Activated CD4-positive, alpha-beta T cell treated with anti-CD3 and anti-CD28 coated beads for 1 hour (primary cell): Measurements from ENCODE around the gene PTEN.
A peak's percentile ranks its signal among the peaks of the same experiment; 100 is the strongest.
"Not testable (repeated sequence)": the region's sequence is repeated elsewhere in the genome, so short reads cannot be mapped to it uniquely, and the experiment has no call there.

Source experiments
- DNase-seq: peaks from one replicate; pipeline ENCODE4 v3.0.0-alpha.2; 2020

Gene PTEN

DNA sequence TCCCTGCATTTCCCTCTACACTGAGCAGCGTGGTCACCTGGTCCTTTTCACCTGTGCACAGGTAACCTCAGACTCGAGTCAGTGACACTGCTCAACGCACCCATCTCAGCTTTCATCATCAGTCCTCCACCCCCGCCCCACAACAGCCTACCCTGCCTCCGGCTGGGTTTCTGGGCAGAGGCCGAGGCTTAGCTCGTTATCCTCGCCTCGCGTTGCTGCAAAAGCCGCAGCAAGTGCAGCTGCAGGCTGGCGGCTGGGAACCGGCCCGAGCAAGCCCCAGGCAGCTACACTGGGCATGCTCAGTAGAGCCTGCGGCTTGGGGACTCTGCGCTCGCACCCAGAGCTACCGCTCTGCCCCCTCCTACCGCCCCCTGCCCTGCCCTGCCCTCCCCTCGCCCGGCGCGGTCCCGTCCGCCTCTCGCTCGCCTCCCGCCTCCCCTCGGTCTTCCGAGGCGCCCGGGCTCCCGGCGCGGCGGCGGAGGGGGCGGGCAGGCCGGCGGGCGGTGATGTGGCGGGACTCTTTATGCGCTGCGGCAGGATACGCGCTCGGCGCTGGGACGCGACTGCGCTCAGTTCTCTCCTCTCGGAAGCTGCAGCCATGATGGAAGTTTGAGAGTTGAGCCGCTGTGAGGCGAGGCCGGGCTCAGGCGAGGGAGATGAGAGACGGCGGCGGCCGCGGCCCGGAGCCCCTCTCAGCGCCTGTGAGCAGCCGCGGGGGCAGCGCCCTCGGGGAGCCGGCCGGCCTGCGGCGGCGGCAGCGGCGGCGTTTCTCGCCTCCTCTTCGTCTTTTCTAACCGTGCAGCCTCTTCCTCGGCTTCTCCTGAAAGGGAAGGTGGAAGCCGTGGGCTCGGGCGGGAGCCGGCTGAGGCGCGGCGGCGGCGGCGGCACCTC is at the start of gene PTEN, which contains the start of gene KLLN:
PTEN (plus strand) TSS at position 573 of the 891 bp plus-strand sequence. CDS start 845 bp downstream, outside the sequence.
KLLN (minus strand) TSS at position 481 of the 891 bp plus-strand sequence. CDS start 1,046 bp downstream, outside the sequence.
- DNase-seq = peak; percentile 73

DNA sequence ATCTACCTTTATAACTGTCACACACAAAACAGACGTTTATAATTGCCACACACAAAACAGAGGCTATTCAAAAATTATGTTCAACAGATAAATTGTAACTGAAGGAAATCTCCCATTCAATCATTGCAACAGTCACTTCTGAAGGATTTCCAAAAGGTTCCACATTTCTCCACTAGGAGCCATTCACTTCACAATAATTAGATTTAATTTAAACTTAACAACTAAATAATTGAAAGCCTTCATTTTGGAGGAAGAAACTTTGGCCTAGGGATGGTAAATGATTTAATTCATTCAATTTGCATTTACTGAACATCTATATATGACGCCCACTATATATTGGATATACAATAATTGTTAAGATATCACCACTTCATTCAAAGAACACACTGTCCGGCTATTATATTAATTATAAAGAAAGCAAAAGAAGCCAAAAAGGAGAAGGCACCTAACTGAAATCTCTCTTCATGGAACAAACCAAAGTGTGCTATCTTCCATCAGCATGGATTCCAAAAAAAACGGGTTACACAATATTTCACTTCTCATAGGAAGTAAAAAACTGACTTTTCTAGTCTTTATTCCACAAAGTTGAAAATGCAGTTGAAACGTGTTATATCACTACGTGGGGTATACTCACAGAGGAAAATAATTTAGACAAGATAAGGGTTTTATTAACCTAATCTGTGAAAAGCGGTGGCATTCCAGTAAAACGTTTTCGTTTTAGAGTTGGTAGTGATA is 47.1 kb upstream of the PTEN start:
- no peak for DNase-seq

GRCh38 chr10:87816898-87817608 is 46.4 kb upstream of the PTEN start:
- no peak for DNase-seq

DNA sequence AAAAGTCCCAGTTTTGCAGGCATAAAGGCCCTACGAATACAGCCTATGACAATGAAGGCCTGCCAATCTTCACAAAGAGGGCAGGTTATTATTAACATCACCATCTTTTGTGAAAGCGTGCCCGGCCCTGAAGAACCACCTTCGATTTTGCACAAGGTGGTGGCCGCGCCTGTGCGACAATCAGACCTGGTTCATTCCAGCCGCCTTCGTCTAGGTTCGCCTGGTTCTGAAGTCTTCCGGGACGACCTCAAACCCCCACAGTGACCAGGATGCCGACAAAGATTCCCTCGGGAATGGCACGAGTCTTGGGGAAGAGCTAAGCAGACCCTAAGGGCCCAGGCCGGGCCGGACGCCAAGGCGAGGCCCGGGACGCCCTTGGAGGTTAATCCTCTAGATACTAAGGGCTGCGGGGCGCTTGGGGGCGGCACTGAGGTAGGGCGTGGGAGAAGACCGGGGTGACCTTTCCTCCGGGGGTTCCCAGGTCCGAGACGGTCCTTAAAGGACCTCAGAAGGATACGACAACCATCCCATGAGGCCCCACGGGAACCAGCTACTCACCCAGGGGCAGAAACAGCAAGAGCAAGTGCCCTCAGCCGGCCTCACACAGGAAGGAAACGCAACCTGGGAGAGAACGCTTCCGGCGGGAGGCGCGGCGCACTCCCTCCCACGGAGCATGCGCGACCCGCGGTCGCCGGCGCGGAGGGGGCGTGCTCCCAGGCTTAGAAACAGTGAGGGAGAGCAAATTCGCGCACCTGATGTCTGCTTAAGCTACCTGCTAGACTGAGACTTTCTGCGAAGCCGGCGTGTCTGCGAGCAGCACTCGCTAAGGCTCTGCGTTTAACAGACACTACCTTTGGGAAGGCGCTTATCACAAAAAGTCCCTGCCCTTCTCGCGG is 45.6 kb upstream of the PTEN start, which contains the start of gene ATAD1:
ATAD1 (minus strand) TSS at position 618 of the 896 bp plus-strand sequence. CDS start 3,627 bp downstream, outside the sequence.
- peak; percentile 83 for DNase-seq

GRCh38 chr10:87818505-87819288 is 44.7 kb upstream of the PTEN start:
- DNase-seq = peak; percentile 53

DNA sequence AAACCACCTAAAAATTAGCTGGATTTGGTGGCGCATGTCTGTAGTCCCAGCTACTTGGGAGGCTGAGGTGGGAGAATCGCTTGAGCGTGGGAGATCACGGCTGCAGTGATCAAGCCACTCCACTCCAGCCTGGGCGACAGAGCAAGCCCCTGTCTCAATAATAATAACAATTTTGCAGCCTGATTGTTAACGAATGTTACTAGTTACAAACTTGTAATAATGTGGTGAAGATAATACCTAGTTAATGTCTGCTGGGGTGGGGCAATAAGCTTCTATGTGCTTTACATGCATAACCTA is 44.2 kb upstream of the PTEN start:
- DNase-seq = no peak

DNA sequence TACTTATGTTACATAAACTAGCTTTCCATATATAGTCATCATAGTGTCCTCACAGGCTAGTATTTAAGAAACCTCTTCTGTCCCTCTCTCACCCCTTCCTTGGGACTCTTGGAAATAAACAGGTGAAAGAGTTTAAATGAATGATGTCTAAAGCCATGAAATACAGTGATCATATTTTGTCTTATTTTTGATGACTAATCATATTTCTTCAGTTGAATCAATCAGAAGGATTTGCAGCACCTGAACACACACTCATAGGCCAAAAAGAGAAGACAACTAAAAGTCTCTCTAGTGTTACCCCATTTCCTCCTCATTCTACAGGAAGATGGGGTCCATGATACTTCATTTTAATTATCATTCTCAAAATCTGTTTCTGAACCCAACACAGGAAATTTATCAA is 36.8 kb upstream of the PTEN start:
- DNase-seq = no peak

- DNase-seq = no peak
These were observed 35.7 kb upstream of the PTEN start for GRCh38 chr10:87827681-87828080.

DNA sequence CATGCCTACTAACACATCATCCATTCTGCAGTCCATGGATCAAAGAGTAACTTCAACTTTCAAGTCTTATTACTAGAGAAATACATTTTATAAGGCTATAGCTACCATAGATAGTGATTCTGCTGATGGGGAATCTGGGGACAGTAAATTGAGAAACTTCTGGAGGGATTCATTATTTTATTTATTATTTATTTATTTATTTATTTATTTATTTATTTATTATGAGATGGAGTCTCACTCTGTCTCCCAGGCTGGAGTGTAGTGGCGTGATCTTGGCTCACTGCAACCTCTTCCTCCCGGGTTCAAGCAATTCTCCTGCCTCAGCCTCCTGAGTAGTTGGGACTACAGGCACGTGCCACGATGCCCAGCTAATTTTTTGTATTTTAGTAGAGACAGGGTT is 34.4 kb upstream of the PTEN start:
- DNase-seq = not testable (repeated sequence)

GRCh38 chr10:87829986-87830729 is 33.3 kb upstream of the PTEN start:
- DNase-seq = no peak

DNA sequence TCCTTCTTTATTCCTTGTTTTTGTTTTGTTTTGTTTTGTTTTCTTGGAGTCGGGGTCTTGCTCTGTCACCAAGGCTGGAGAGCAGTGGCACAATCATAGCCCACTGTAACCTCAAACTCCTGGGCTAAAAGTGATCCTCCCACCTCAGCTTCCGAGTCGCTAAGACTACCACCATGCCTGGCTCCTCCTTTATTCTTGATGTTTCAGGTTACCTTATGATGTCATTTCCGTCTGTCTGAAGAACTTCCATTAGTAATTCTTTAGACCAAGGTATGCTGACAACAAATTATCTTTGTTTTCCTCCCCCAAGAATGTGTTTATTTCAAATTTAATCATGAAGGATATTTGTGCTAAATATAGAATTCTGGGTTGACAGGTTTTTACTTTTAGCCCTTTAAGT is 27.3 kb upstream of the PTEN start:
- no peak for DNase-seq

GRCh38 chr10:87837445-87837844 is 26.0 kb upstream of the PTEN start:
- DNase-seq = no peak

GRCh38 chr10:87838650-87839049 is 24.8 kb upstream of the PTEN start:
- no peak for DNase-seq

GRCh38 chr10:87841186-87841585 is 22.2 kb upstream of the PTEN start:
- DNase-seq = no peak

GRCh38 chr10:87842220-87842641 is 21.2 kb upstream of the PTEN start:
- no peak for DNase-seq

DNA sequence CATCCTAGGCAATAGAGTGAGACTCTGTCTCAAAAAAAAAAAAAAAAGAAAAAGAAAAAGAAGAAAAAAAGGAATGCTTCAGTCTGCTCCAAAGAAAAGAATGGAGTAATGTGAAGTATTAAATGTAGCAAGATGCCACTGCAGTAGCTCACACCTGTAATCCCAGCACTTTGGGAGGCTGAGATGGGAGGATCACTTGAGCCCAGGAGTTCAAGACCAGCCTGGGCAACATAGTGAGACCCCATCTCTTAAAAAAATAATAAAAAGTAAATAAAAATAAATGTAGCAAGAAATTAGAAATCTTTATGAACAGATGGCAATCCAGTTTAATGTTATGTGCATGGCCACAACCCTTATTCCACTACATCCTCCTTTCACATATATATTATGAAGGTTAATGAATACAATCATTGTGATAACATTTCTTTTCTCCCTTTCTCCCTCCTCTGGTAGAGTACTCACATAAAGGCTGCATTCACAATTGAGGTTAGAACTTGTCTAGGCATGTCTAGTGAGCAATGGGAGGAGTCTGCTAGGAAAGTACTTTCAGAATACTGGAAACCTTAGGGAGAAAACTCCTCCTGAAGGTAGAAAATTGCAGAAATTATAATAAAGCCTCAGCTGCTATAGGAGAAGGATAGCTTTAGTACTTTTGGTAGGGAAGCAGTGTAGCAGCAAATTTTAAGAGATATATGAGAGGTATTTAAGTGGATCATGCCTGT is 20.5 kb upstream of the PTEN start:
- no peak for DNase-seq

DNA sequence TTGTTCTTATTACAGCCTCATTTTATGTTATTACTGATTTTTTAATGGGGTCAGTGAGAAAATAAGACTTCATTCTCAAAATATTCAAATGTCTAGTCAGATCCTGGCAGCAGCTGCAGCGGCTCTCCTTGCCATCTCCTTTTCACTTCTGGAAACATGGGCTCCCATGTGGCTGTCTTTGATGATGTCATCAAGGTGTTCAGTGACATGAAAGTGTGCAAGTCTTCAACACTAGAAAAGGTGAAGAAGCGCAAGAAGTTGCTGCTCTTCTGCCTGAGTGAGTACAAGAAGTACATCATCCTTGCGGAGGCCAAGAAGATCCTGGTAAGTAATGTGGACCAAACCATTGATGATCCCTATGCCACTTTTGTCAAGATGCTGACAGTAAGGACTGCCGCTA is 19.7 kb upstream of the PTEN start:
- no peak for DNase-seq

- no peak for DNase-seq
These were observed 18.4 kb upstream of the PTEN start for GRCh38 chr10:87844837-87845623.

- no peak for DNase-seq
These were observed 17.8 kb upstream of the PTEN start for GRCh38 chr10:87845624-87845998.
